GM18909 (cell line): Measurements from ENCODE around the gene ISLR.
A peak's percentile ranks its signal among the peaks of the same experiment; 100 is the strongest.

Experiments
- ATAC-seq: cut with Tn5 transposase; IDR thresholded peaks from one replicate; pipeline ENCODE4 v1.9.1; 2021; ENCODE audit warnings: mild to moderate bottlenecking; ENCODE audit not compliant: unreplicated experiment, poor library complexity

ISLR gene, protein sequence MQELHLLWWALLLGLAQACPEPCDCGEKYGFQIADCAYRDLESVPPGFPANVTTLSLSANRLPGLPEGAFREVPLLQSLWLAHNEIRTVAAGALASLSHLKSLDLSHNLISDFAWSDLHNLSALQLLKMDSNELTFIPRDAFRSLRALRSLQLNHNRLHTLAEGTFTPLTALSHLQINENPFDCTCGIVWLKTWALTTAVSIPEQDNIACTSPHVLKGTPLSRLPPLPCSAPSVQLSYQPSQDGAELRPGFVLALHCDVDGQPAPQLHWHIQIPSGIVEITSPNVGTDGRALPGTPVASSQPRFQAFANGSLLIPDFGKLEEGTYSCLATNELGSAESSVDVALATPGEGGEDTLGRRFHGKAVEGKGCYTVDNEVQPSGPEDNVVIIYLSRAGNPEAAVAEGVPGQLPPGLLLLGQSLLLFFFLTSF

DNA sequence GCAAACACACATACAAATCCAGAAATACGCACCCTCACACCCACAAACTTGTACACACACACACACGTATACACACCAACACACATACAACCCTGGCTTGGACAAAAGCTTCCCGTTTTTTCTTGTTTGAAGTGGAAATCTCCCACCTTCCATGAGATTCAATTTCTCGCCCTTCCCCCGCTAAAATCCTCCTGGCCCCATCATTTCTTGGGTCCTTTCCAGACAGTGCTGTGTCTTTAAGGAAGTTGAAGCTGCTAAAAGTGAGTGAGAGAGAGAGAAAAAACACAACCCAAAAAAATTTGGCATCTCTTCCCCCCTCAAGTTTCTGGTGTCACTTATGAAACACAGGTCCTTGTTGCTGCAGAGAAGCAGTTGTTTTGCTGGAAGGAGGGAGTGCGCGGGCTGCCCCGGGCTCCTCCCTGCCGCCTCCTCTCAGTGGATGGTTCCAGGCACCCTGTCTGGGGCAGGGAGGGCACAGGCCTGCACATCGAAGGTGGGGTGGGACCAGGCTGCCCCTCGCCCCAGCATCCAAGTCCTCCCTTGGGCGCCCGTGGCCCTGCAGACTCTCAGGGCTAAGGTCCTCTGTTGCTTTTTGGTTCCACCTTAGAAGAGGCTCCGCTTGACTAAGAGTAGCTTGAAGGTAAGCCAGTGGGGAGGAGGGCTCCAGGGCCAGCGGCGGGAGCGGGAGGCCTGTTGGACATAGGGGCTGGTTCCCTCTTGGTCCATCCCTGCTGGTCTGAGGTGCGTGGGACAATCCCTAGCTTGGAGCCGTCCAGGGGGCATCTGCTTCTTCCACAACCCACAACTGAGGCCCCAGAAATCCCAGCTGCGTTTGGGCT, at the start of gene ISLR:
TSS of gene ISLR (plus strand) at position 331 of the 839 bp plus-strand sequence. CDS start 1,149 bp downstream, outside the sequence.
- no peak for ATAC-seq

DNA sequence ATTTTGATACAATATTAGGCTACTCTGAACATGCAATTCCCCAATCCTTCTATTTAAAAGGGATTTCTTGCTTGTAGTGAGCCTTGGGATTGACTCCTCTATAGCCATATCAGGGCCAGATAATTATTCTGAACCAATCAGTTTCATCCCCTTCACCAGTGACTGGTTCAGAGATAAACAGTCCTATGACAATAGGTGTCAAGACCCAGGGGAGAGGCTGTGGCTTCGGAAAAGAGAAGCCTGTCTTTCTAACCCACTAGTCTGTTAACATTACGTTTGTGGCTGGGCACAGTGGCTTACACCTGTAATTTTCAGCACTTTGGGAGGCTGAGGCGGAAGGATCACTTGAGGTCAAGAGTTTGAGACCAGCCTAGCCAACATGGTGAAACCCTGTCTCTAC, 49.3 kb upstream of the ISLR start:
- ATAC-seq, result no peak

DNA sequence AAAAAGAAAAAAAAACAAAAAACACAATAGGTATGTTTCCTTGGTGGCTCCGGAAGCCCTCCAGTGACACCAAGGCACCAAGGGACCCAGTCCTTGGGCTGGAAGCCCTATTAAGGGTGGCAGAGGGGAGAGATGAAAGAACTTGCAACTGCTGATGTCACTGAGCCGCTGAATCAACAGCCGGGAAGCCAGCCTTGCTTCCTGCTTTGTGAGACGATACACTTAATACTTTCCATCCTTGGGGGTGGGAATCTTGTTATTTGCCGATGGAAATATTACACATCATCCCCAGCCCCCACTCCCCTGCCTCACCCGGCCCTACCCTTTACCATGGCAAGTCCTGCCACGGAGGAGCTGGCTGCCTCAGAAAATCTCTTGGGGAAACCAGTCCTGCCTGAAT, 48.8 kb upstream of the ISLR start:
- no peak for ATAC-seq

DNA sequence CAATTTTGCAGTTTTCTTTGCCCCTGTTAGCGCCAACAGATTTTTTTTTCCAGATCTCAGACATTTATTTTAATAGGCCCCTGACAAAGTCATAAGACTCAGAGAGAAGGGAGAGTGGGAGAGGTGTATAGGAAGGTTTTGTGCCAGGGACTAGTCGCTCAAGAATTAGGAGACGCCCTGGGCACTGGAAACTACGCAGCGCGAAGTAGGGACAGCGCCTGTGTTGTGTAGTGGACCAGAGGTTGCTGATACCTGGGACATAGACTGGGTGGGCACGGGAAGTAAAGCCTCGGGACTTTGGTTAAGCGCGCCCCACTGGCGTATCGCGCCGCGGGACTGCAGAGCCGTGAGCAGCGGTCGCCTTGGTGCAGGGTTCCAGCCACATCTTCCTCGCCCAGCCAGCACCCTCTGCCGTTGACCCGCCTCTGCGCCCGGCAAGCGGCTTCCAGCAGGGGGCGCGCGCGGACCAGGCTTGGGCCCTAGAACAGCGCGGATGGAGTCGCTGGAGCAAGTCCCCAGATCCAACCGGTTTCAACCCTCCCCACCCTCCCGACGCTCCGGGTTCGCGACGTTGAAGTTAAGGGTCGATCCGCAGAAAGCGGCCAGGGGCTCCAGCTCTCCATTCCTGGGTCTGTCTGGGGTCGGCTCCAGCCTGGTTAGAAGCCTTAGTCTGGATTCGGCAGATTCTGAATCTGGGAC, 46.1 kb upstream of the ISLR start:
- ATAC-seq, result peak; percentile 67

DNA sequence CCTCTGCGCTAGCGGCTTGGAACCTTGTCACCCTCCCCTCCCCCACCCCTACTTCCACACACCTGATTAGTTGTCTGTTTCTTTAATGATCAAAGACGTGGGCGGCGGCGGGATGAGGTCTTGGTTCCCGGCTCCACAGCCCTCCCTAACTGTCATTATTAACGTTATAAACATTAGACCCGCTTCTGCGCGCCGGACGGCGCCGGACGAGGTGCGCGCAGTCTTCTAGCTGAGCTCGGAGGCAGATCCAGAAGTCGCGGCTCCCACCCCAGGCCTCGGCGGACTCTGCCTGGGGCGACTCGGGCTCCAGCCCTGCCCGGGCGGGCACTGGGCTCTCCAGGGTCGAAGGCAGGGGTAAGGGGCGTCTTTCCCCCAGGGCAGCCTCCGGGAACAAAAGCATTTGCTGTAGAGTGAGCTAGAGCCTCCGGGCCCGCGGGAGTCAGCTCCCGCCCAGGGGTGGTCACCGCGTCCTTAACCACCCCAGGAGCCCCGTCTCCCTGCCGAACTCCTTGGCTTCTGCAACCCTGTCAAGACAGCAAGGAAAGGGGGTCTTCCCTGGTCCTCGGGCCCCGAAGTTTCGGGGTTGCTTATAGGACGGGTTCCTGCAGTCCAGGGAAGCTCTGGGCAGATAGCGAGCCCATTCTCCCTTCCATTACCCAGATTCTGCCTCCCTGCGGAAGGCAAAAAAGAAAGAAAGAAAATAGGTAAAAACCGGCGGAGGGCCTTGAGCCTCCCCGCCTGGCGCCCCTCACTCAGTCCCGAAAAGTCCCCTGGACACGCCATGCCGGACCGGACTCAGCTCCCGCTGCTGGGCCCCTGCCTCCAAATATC, 45.3 kb upstream of the ISLR start:
- ATAC-seq, result no peak

DNA sequence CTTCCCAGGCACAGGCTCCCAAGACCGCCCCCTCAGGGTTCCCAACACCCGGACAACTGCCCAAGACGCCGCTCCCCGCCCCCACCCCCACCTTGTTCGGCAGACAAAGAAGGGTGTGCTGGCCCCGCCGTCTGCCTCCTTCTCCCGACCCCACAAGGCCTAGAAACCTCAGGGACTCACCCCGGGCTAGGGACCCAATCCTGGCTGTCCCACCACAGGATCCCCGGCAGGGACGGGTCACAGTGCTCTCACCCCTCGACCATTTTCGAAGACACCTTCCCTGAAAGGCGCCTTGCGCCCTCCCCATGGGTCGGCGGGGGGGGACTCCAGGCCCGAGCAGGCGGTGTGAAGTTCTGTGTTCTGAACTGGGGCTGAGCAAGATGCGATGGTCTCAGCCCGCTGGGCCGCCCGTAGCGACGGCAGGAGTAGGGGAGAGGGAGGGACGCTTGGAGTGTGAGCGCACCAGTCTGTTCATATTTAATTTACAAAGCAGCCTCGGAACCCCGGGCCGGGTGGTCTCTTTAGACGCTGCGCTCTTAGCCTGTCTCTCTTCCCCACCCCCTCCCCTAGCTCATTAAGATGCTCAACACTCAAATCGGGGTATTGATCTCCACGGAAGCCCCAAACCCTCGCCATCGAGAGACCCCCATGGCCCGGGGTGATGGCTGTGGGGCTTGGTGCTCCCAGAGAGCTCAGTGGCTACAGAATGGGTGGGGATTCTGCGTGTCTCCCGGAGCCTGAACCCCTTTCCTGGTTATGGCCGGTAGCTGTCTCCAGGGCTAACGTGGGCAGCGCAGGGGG, 44.5 kb upstream of the ISLR start:
- no peak for ATAC-seq

DNA sequence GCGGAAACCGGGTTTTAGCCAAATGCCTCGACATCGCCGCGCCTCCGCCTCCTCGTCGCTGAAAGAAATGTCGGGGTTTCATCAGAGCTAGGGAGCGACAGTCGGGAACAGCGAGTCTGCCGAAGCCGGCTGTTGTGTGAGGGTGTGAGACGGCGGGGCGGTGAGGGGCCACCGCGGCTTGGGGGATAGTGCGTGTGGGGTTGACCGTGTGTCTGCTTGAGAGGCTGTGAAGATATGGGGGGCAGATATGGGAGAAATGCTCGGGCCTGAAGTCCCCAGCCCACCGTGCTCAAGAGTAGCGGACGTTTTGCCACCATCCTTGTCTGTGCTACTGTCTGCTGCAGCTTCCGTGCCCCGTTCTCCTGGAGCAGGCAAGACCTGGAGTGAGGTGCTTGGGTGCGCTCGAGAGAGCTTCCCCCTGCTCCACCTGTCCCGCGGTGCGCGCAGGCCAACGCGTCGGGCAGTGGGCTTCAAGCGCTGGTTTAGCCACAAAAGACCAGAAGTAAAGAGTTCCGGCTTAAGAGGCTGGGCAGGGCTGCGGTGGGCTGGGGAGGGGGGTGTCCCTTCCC, 43.8 kb upstream of the ISLR start:
- ATAC-seq, result no peak

DNA sequence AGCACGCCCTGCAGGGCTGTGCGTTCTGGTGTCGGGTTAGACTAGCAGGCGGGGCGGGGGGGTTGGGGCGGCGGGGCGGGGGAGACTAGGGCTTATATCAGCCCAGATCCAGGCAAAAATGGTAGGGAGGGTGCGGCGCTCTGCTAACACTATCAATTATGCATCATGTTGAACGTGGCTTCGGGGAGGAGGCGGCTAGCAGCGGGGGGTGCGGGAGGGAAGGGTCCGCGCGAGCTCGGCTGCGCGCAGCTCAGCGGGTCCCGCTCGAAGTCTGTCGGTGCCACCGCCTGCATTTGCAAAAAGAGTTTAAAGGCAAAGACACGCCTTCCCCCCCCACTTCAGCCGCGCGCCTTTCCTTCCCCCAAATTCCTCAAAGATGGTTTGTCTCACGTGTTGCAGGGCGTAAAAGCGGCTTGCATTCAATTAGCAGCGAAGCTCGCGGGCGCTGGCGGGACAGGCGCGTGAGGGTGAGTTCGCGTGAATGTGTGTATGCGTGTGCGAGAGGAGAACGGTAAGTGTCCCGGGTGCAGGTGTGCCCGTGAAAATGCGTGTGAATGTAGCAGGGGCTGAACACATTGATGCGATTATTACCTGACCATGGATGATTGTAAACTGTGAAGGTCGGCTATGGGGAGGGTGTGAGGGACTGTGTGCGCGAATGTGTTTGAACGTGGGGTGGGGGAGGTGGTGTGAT, 43.2 kb upstream of the ISLR start, which contains the start of gene ISLR2:
TSS of gene ISLR2 (plus strand) at position 432 of the 694 bp plus-strand sequence. CDS start 2,169 bp downstream, outside the sequence.
- ATAC-seq, result no peak

DNA sequence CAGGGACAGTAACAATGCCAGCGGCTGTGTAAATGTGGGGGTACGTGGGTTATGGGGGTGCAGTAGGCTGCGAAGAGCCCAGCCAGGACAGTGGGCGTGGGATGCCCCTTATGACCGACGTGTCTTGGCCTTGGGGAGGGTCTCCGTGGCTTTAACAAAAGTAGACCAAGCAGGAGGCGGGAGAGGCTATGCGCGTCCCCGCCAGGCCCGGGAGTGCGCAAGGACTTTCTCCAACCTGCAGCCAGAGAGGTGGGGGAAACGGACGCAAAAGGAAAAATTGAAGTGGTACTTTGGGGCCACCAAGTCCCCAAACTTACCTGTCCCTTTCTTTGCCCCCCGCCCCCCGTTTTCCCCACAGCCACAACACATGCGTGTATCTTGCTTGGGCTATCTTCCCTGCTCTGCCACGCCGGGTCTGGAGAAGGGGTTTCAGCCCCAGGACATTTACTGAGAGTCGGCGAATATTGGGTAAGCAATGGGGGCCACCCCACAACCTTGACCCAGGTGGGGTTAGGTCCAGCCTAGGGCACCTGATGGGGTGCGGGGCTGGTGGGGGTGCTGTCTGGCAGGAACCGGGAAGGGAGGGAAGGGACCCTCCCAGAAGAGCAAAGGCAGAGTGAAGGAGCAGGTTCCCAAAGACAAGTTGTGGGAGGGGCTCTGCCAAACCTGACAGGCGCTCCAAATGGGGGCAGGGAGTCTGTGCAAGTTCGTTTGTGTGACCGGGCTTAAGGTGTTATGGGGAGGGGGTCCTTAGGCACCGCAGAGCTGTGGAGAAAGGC, 42.5 kb upstream of the ISLR start:
- ATAC-seq, result no peak

DNA sequence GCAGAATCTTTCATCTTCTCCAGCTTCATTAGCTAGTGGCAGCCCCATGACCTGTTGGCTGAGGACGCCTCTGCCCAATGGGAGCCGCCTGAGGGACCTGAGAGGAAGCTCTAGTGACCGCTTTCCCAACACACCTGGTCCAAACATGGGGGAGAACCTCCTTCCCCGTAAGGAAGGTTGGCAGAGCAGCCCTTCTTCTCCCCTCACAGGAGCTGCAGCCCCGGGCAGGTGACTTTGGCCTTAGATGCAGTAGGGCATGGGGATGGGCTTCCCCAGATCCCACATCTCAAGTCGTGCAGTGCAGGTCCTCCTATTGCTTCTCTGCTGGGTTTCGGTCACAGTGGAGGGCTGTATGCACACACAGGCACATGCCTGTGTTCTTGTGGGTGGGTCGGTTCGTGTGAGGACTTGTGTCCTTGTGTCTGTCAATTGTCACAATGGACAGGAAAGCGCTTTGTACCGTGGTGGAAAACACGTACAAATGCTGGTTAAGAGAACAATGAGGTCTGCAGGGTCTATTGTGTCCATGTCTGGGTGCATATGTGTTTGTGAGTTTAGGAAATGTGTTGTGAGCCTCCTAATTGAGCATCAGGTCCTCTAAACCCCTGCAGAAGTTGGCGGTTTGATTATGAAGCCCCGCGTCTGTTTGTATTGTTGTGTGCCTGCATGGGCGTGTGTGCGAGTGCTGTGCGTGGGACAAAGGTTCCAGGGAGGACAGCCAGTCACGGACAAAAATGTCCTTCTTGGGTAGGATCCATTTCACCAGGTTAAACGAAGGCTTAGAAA, 41.7 kb upstream of the ISLR start:
- ATAC-seq, result no peak

DNA sequence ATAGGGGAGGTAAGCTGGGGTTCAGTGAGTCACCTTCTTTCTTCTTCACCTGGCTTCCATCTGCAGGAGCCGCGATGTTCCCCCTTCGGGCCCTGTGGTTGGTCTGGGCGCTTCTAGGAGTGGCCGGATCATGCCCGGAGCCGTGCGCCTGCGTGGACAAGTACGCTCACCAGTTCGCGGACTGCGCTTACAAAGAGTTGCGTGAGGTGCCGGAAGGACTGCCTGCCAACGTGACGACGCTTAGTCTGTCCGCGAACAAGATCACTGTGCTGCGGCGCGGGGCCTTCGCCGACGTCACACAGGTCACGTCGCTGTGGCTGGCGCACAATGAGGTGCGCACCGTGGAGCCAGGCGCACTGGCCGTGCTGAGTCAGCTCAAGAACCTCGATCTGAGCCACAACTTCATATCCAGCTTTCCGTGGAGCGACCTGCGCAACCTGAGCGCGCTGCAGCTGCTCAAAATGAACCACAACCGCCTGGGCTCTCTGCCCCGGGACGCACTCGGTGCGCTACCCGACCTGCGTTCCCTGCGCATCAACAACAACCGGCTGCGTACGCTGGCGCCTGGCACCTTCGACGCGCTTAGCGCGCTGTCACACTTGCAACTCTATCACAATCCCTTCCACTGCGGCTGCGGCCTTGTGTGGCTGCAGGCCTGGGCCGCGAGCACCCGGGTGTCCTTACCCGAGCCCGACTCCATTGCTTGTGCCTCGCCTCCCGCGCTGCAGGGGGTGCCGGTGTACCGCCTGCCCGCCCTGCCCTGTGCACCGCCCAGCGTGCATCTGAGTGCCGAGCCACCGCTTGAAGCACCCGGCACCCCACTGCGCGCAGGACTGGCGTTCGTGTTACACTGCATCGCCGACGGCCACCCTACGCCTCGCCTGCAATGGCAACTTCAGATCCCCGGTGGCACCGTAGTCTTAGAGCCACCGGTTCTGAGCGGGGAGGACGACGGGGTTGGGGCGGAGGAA, 40.5 kb upstream of the ISLR start:
- no peak for ATAC-seq

DNA sequence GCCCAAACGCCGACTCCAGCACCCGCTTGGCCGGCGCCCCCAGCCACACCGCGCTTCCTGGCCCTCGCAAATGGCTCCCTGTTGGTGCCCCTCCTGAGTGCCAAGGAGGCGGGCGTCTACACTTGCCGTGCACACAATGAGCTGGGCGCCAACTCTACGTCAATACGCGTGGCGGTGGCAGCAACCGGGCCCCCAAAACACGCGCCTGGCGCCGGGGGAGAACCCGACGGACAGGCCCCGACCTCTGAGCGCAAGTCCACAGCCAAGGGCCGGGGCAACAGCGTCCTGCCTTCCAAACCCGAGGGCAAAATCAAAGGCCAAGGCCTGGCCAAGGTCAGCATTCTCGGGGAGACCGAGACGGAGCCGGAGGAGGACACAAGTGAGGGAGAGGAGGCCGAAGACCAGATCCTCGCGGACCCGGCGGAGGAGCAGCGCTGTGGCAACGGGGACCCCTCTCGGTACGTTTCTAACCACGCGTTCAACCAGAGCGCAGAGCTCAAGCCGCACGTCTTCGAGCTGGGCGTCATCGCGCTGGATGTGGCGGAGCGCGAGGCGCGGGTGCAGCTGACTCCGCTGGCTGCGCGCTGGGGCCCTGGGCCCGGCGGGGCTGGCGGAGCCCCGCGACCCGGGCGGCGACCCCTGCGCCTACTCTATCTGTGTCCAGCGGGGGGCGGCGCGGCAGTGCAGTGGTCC, 39.7 kb upstream of the ISLR start:
- ATAC-seq, result no peak

DNA sequence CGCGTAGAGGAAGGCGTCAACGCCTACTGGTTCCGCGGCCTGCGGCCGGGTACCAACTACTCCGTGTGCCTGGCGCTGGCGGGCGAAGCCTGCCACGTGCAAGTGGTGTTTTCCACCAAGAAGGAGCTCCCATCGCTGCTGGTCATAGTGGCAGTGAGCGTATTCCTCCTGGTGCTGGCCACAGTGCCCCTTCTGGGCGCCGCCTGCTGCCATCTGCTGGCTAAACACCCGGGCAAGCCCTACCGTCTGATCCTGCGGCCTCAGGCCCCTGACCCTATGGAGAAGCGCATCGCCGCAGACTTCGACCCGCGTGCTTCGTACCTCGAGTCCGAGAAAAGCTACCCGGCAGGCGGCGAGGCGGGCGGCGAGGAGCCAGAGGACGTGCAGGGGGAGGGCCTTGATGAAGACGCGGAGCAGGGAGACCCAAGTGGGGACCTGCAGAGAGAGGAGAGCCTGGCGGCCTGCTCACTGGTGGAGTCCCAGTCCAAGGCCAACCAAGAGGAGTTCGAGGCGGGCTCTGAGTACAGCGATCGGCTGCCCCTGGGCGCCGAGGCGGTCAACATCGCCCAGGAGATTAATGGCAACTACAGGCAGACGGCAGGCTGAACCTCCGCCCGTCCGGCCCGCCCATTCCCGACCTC, 39.0 kb upstream of the ISLR start:
- no peak for ATAC-seq

DNA sequence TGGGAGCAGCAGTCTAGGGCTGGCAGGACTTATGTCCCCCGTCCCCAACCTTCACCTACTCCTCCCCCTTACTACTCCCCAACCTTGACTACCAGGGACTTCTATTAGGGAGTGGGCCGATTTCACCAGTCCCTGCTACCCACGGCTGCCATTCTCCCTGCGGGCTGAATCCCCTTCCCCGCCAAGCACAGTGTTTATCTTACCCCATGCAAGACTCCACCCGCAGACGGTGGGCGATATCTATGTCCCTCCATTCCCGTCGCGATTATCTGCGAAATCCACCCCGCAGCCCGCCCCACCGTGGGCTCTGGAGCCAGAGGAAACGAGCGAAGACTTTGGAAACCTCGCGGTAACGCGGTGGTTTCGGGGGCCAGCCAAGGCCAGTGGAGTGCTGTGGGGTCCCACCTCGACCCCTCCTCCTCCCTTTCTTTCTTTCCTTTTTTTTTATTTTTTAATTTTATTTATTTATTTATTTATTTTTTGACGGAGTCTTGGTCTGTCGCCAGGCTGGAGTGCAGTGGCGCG, 38.4 kb upstream of the ISLR start:
- no peak for ATAC-seq

DNA sequence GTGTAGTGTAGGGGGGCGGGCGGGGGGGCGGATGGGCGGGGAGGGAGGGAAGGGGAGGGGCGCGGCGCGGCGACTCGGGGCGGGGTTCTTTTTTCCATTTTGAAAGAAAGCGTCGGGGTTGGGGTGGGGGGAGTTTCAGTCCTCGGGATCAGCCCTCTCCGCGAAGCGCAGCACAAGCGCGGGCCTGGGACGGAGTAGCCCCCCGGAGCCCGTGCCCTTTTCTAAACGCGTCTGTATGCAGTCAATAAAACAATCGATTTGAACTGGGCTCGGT, 37.0 kb upstream of the ISLR start:
- ATAC-seq, result no peak
